GM20000 (cell line): ENCODE results near the gene AKR1B1.

Experiments
- DNase-seq: peaks from one replicate; pipeline ENCODE4 v3.0.0; 2012; ENCODE audit warnings: low spot score
- TF ChIP-seq, protein P1 (sequence below): IDR thresholded peaks from 2 replicates; pipeline ENCODE4 v1.5.1; 2012; ENCODE audit warnings: mild to moderate bottlenecking, control low read depth; ENCODE audit errors: extremely low read depth, missing control alignments

AKR1B1 gene

DNA sequence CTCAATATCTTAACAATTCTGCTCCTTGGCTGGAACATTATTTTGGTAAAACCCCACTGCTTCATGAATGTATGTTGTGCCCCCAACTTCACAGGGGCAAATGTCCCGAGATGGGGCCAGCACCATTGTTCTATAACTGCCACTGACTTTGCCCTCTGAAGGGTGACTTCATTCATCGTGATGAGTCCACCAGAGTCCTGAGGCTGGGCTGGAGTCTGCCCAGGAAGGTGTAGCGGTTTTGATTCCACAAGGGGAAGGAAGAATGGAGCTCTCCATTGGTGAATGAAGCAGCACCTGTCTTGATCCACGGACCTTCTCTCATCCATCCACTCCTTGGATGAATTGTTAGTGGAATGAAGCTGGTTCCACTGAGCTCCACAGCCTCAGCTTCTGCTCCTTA lies 18.4 kb downstream of the AKR1B1 start:
- TF ChIP-seq, protein P1, sequence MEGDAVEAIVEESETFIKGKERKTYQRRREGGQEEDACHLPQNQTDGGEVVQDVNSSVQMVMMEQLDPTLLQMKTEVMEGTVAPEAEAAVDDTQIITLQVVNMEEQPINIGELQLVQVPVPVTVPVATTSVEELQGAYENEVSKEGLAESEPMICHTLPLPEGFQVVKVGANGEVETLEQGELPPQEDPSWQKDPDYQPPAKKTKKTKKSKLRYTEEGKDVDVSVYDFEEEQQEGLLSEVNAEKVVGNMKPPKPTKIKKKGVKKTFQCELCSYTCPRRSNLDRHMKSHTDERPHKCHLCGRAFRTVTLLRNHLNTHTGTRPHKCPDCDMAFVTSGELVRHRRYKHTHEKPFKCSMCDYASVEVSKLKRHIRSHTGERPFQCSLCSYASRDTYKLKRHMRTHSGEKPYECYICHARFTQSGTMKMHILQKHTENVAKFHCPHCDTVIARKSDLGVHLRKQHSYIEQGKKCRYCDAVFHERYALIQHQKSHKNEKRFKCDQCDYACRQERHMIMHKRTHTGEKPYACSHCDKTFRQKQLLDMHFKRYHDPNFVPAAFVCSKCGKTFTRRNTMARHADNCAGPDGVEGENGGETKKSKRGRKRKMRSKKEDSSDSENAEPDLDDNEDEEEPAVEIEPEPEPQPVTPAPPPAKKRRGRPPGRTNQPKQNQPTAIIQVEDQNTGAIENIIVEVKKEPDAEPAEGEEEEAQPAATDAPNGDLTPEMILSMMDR, result no peak
- no peak for DNase-seq

DNA sequence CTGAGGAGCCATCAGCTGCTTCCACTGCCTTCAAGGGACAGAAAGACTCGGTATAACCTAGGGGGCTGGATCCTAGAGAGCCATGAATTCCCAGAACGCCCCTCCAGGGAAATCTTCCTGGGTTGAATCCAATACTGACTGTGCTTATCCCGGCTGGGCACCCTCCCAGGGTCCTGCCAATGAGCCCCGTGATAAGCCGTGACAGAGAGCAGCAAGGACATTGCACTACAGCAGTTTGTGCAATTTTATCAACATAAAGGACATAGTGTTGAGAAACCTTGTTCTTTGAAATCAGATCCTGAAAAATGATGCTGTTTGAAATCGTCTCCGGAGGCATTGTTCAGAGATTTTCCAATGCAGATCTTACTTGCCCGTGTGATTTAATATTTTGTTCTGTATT lies 18.8 kb downstream of the AKR1B1 start:
- TF ChIP-seq, protein P1, result no peak
- no peak for DNase-seq

DNA sequence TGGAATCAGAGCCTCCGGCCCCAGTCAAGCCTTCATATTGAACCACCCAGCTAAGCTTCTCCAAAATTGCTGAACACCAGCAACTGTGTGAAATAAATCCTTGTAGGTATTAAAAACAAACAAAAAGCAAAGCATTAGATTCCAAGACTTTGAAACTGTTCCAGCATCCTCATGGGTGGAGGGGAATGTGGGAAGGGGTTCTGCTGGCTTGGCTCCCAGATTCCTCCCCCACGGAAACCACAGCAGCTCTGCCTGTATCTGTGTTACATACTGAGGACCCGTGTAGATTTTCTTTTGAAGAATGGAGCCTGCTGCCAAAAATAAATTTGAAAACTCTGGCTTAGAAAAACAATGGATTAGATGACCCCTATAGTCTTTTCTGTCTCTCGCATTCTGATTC lies 20.0 kb downstream of the AKR1B1 start:
- DNase-seq, result no peak
- TF ChIP-seq, protein P1, result no peak

DNA sequence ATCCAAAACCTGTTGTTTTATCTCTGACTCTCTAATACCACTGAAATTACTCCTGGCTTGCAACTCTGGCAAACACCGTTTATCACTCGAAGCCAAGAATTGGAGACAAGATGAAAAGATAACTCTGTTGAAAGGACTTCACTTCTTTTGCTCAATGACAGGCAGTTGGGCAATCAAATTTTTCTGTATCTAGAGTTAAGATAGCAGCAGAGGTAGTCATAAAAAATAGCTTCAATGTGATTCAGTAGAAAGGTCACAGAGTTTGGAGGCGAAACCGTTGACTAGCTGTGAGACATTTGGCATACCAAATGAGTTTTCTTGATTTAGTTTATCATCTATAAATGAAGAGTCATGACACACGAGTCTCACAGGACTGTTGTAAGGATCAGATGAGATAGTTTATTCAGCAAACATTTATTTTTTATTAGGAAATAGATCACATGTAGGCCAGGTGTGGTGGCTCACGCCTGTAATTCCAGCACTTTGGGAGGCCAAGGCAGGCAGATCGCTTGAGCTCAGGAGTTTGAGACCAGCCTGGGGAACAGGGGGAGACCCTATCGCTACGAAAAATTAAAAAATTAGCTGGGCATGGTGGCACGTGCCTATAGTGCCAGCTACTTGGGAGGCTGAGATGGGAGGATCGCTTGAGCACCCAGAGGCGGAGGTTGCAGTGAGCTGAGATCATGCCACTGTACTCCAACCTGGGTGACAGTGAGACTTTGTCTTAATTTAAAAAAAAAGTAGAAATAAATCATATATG lies 23.6 kb downstream of the AKR1B1 start:
- TF ChIP-seq, protein P1, result no peak
- no peak for DNase-seq

DNA sequence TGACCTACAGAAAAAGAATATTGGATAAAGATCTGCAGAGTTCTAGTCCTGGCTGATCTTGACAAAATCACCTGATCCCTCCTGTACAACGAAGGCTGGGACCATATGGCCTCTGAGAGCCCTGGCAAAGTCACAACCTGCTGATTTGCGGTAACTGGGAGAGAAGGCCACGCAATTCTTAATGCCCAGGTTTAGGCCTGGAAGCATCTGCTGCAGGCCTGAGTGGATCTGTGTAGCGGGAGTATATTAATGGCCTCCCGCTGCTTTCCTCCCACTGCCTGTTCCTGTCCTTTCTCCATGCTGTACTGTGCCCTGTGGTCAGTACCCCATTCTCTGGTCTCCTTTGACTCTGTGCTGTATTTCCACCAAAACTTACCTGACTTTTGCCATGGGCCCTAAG lies 24.2 kb downstream of the AKR1B1 start:
- no peak for DNase-seq
- TF ChIP-seq, protein P1, result no peak

DNA sequence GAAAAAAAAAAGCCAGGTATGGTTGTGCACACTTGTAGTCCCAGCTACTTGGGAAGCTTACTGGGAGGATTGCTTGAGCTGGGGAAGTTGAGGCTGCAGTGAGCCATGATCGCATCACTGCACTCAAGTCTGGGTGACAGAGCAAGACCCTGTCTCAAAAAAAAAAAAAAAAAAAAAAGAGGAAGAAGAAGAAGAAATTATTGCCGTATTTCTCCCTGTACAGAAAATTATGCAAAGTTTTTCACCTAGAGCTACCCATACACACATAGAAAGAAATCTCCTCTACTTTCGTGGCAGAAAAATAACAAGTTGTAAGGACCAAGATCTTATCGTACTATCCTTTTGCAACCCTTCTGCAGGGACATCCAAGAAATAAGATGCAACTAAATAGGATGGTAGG lies 25.5 kb downstream of the AKR1B1 start:
- DNase-seq, result no peak
- TF ChIP-seq, protein P1, result no peak

DNA sequence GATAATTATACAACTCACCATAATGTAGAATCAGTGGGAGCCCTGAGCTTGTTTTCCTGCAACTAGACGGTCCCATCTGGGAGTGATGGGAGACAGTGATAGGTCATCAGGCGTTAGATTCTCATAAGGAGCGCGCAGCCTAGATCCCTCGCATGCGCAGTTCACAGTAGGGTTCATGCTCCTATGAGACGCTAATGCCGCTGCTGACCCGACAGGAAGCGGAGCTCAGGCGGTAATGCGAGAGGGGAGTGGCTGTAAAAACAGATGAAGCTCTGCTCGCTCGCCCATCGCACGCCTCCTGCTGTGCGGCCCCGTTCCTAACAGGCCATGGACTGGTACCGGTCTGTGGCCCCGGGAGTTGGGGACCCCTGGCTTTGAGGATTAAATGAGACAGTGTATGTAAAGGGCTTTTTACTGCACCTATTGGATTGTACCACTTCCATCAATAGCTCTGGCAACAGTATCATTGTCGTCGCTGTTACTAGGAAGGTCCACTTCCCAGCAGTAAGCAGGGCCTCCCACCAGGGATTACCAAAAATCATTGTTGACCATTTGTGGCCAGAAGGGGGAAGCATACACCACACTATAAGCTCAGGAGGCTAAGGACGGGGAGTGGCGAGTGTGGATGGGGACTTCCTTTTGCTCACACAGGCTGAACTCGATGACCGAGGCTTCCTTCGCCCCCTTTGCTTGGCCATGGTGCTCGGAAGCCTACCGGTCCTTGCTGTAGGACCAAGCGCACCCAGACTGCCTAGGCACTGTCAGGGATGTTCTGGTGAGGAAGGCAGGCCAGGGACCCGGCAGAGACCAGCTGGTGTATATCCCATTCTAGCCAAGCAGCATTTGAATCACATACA lies 26.4 kb downstream of the AKR1B1 start:
- TF ChIP-seq, protein P1, result peak; percentile 28
- DNase-seq, result peak; percentile 88
